ENCODE data around the gene FOXK1.
"Not testable (repeated sequence)": the region's sequence is repeated elsewhere in the genome, so short reads cannot be mapped to it uniquely, and the experiment has no call there.

Gene FOXK1

GRCh38 chr7:4796453-4796852 lies 114.4 kb downstream of the FOXK1 start:
- no peaks in the 10 kb centered on the region for H3K27me3 ChIP-seq (replicated peaks; ENCODE audit: control insufficient read depth, insufficient read depth, low read length, poor library complexity, severe bottlenecking)
- H3K9me3 ChIP-seq (ENCODE audit: control insufficient read depth, low read length): no peaks in the 10 kb centered on the region
- peaks cover 2% of the 10 kb centered on the region for H3K36me3 ChIP-seq (ENCODE audit: control insufficient read depth, insufficient read depth, low read length)
- no peak for DNase-seq
- H3K4me1 ChIP-seq (ENCODE audit: control insufficient read depth, insufficient read depth, low read length, poor library complexity, severe bottlenecking): peaks cover 12% of the 10 kb centered on the region
- no peak overlapping the region for H3K4me3 ChIP-seq (ENCODE audit: insufficient read depth, low read depth, low read length, poor library complexity, severe bottlenecking)
- H3K27ac ChIP-seq (ENCODE audit: insufficient read depth, low read length, poor library complexity, severe bottlenecking): no peak overlapping the region

- Histone ChIP-seq H3K36me3 (ENCODE audit: control insufficient read depth, insufficient read depth, low read length) (no peaks in the 10 kb centered on the region), H3K4me1 (ENCODE audit: control insufficient read depth, insufficient read depth, low read length, poor library complexity, severe bottlenecking) (peaks cover 3% of the 10 kb centered on the region), H3K27me3 (replicated peaks; ENCODE audit: control insufficient read depth, insufficient read depth, low read length, poor library complexity, severe bottlenecking) (no peaks in the 10 kb centered on the region), H3K27ac (ENCODE audit: insufficient read depth, low read length, poor library complexity, severe bottlenecking) (no peak overlapping the region), H3K9me3 (ENCODE audit: control insufficient read depth, low read length) (no peaks in the 10 kb centered on the region), H3K4me3 (ENCODE audit: insufficient read depth, low read depth, low read length, poor library complexity, severe bottlenecking) (no peak overlapping the region)
- peak in 2 of 3 donors; percentile 27 to 37 for DNase-seq
Measured at GRCh38 chr7:4797858-4798705, 116.0 kb downstream of the FOXK1 start.

- H3K4me3 ChIP-seq (ENCODE audit: insufficient read depth, low read depth, low read length, poor library complexity, severe bottlenecking): no peak overlapping the region
- peaks cover 3% of the 10 kb centered on the region for H3K4me1 ChIP-seq (ENCODE audit: control insufficient read depth, insufficient read depth, low read length, poor library complexity, severe bottlenecking)
- DNase-seq: no peak
- no peaks in the 10 kb centered on the region for H3K36me3 ChIP-seq (ENCODE audit: control insufficient read depth, insufficient read depth, low read length)
- H3K9me3 ChIP-seq (ENCODE audit: control insufficient read depth, low read length): no peaks in the 10 kb centered on the region
- H3K27me3 ChIP-seq (replicated peaks; ENCODE audit: control insufficient read depth, insufficient read depth, low read length, poor library complexity, severe bottlenecking): no peaks in the 10 kb centered on the region
- H3K27ac ChIP-seq (ENCODE audit: insufficient read depth, low read length, poor library complexity, severe bottlenecking): no peak overlapping the region
Measured at GRCh38 chr7:4798706-4799235, 116.7 kb downstream of the FOXK1 start.

- no peak overlapping the region for H3K27ac ChIP-seq (ENCODE audit: insufficient read depth, low read length, poor library complexity, severe bottlenecking)
- H3K4me3 ChIP-seq (ENCODE audit: insufficient read depth, low read depth, low read length, poor library complexity, severe bottlenecking): no peak overlapping the region
- no peaks in the 10 kb centered on the region for H3K27me3 ChIP-seq (replicated peaks; ENCODE audit: control insufficient read depth, insufficient read depth, low read length, poor library complexity, severe bottlenecking)
- H3K4me1 ChIP-seq (ENCODE audit: control insufficient read depth, insufficient read depth, low read length, poor library complexity, severe bottlenecking): peaks cover 3% of the 10 kb centered on the region
- no peaks in the 10 kb centered on the region for H3K9me3 ChIP-seq (ENCODE audit: control insufficient read depth, low read length)
- no peaks in the 10 kb centered on the region for H3K36me3 ChIP-seq (ENCODE audit: control insufficient read depth, insufficient read depth, low read length)
- DNase-seq: no peak
Measured at GRCh38 chr7:4799508-4800268, 117.6 kb downstream of the FOXK1 start.

GRCh38 chr7:4800487-4800886 lies 118.4 kb downstream of the FOXK1 start:
- Histone ChIP-seq H3K27ac (ENCODE audit: insufficient read depth, low read length, poor library complexity, severe bottlenecking) (no peak overlapping the region), H3K4me1 (ENCODE audit: control insufficient read depth, insufficient read depth, low read length, poor library complexity, severe bottlenecking) (peaks cover 3% of the 10 kb centered on the region), H3K4me3 (ENCODE audit: insufficient read depth, low read depth, low read length, poor library complexity, severe bottlenecking) (no peak overlapping the region), H3K27me3 (replicated peaks; ENCODE audit: control insufficient read depth, insufficient read depth, low read length, poor library complexity, severe bottlenecking) (no peaks in the 10 kb centered on the region), H3K36me3 (ENCODE audit: control insufficient read depth, insufficient read depth, low read length) (no peaks in the 10 kb centered on the region), H3K9me3 (ENCODE audit: control insufficient read depth, low read length) (no peaks in the 10 kb centered on the region)
- DNase-seq: no peak

- DNase-seq: no peak
- Histone ChIP-seq H3K27me3 (replicated peaks; ENCODE audit: control insufficient read depth, insufficient read depth, low read length, poor library complexity, severe bottlenecking) (no peaks in the 10 kb centered on the region), H3K4me1 (ENCODE audit: control insufficient read depth, insufficient read depth, low read length, poor library complexity, severe bottlenecking) (peaks cover 3% of the 10 kb centered on the region), H3K9me3 (ENCODE audit: control insufficient read depth, low read length) (no peaks in the 10 kb centered on the region), H3K27ac (ENCODE audit: insufficient read depth, low read length, poor library complexity, severe bottlenecking) (no peak overlapping the region), H3K36me3 (ENCODE audit: control insufficient read depth, insufficient read depth, low read length) (no peaks in the 10 kb centered on the region), H3K4me3 (ENCODE audit: insufficient read depth, low read depth, low read length, poor library complexity, severe bottlenecking) (no peak overlapping the region)
Measured at GRCh38 chr7:4800926-4801838, 119.1 kb downstream of the FOXK1 start.

GRCh38 chr7:4801839-4802231 lies 119.7 kb downstream of the FOXK1 start:
- Histone ChIP-seq H3K27me3 (replicated peaks; ENCODE audit: control insufficient read depth, insufficient read depth, low read length, poor library complexity, severe bottlenecking) (no peaks in the 10 kb centered on the region), H3K9me3 (ENCODE audit: control insufficient read depth, low read length) (no peaks in the 10 kb centered on the region), H3K4me3 (ENCODE audit: insufficient read depth, low read depth, low read length, poor library complexity, severe bottlenecking) (no peak overlapping the region), H3K27ac (ENCODE audit: insufficient read depth, low read length, poor library complexity, severe bottlenecking) (no peak overlapping the region), H3K4me1 (ENCODE audit: control insufficient read depth, insufficient read depth, low read length, poor library complexity, severe bottlenecking) (peaks cover 3% of the 10 kb centered on the region), H3K36me3 (ENCODE audit: control insufficient read depth, insufficient read depth, low read length) (no peaks in the 10 kb centered on the region)
- DNase-seq: no peak

GRCh38 chr7:4802577-4802976 lies 120.5 kb downstream of the FOXK1 start:
- H3K36me3 ChIP-seq (ENCODE audit: control insufficient read depth, insufficient read depth, low read length); H3K9me3 ChIP-seq (ENCODE audit: control insufficient read depth, low read length); H3K4me3 ChIP-seq (ENCODE audit: insufficient read depth, low read depth, low read length, poor library complexity, severe bottlenecking); H3K27ac ChIP-seq (ENCODE audit: insufficient read depth, low read length, poor library complexity, severe bottlenecking); H3K27me3 ChIP-seq (replicated peaks; ENCODE audit: control insufficient read depth, insufficient read depth, low read length, poor library complexity, severe bottlenecking); H3K4me1 ChIP-seq (ENCODE audit: control insufficient read depth, insufficient read depth, low read length, poor library complexity, severe bottlenecking); DNase-seq: not testable (repeated sequence)

GRCh38 chr7:4803397-4804241 lies 121.5 kb downstream of the FOXK1 start:
- no peak overlapping the region for H3K27ac ChIP-seq (ENCODE audit: insufficient read depth, low read length, poor library complexity, severe bottlenecking)
- H3K4me1 ChIP-seq (ENCODE audit: control insufficient read depth, insufficient read depth, low read length, poor library complexity, severe bottlenecking): peaks cover under 1% of the 10 kb centered on the region
- no peaks in the 10 kb centered on the region for H3K36me3 ChIP-seq (ENCODE audit: control insufficient read depth, insufficient read depth, low read length)
- H3K27me3 ChIP-seq (replicated peaks; ENCODE audit: control insufficient read depth, insufficient read depth, low read length, poor library complexity, severe bottlenecking): peaks cover 4% of the 10 kb centered on the region
- DNase-seq: no peak
- H3K9me3 ChIP-seq (ENCODE audit: control insufficient read depth, low read length): no peaks in the 10 kb centered on the region
- H3K4me3 ChIP-seq (ENCODE audit: insufficient read depth, low read depth, low read length, poor library complexity, severe bottlenecking): no peak overlapping the region
